GM12892 (cell line): ENCODE results near the gene TMEM270.

ENCODE experiments used
- POLR2A ChIP-seq: IDR thresholded peaks from 2 replicates; pipeline ENCODE4 v1.6.1; 2011; ENCODE audit warnings: low read depth, low read length, control low read depth
- TAF1 ChIP-seq: IDR thresholded peaks from 2 replicates; pipeline ENCODE4 v1.6.1; 2011; ENCODE audit warnings: low read depth, mild to moderate bottlenecking, control low read depth, low read length, borderline replicate concordance

GRCh38 chr7:73900286-73900685 lies 39.3 kb downstream of the TMEM270 start:
- TF ChIP-seq TAF1, result no peak
- no peak for TF ChIP-seq POLR2A
